Osteoblast (primary cell): ENCODE data around the gene GTF2IRD1. TPM values are rescaled to one million over a fixed set of nuclear protein-coding genes. Genes with fewer than 3 reads are reported as not detected.
"Not testable (repeated sequence)": the region's sequence is repeated elsewhere in the genome, so short reads cannot be mapped to it uniquely, and the experiment has no call there.

Experiments used
- DNase-seq: peaks from one replicate; pipeline ENCODE4 v3.0.0; 2011; ENCODE audit warnings: low spot score, mixed read lengths; ENCODE audit not compliant: insufficient read length; ENCODE audit errors: missing footprints
- H2AFZ ChIP-seq: 2 replicates; pipeline ENCODE4 v1.6.0; 2011; ENCODE audit warnings: mild to moderate bottlenecking, low read length
- H3K27ac ChIP-seq: 2 replicates; pipeline ENCODE4 v1.5.1; 2011; ENCODE audit warnings: mild to moderate bottlenecking, low read depth, low read length, moderate library complexity
- H3K27me3 ChIP-seq: 2 replicates; pipeline ENCODE4 v1.6.0; 2012; ENCODE audit warnings: mild to moderate bottlenecking, control low read depth, inconsistent platforms, low read length, moderate library complexity; ENCODE audit not compliant: insufficient read depth
- H3K36me3 ChIP-seq: 2 replicates; pipeline ENCODE4 v1.5.1; 2011; ENCODE audit warnings: mild to moderate bottlenecking, low read length, control low read depth, moderate library complexity; ENCODE audit not compliant: insufficient read depth
- H3K4me1 ChIP-seq: 2 replicates; pipeline ENCODE4 v1.5.1; 2011; ENCODE audit warnings: mild to moderate bottlenecking, low read length, control low read depth, moderate library complexity; ENCODE audit not compliant: insufficient read depth
- H3K4me2 ChIP-seq: 2 replicates; pipeline ENCODE4 v1.6.0; 2011; ENCODE audit warnings: mild to moderate bottlenecking, low read length; ENCODE audit not compliant: insufficient read depth
- H3K4me3 ChIP-seq: fragments of 200-600 bp; sonication (generic); 3 replicates; pipeline ENCODE4 v1.5.1; 2012; ENCODE audit warnings: mild to moderate bottlenecking, low read length, inconsistent platforms; ENCODE audit not compliant: insufficient read depth
- H3K79me2 ChIP-seq: 2 replicates; pipeline ENCODE4 v1.6.0; 2012; ENCODE audit warnings: mild to moderate bottlenecking, low read length, control low read depth, inconsistent platforms; ENCODE audit not compliant: insufficient read depth
- H3K9me3 ChIP-seq: 2 replicates; pipeline ENCODE4 v1.5.1; 2011; ENCODE audit warnings: low read depth, low read length, control low read depth
- H4K20me1 ChIP-seq: 2 replicates; pipeline ENCODE4 v1.6.0; 2012; ENCODE audit warnings: mild to moderate bottlenecking, low read length, control low read depth; ENCODE audit not compliant: insufficient read depth
- small RNA-seq: library from RNA; depleted of rRNA; stranded (forward); fragments of <200 nt; gene quantifications from one replicate; pipeline ENCODE3, GENCODE V24; 2012
- total RNA-seq: library from RNA; depleted of rRNA; stranded (reverse); fragments of >200 nt; gene quantifications from 2 replicates; pipeline ENCODE4 v1.2.3, GENCODE V29; 2012

GTF2IRD1 gene
- total RNA-seq, 1 donor = 15.9 TPM

GRCh38 chr7:74650493-74651132, 196.9 kb downstream of the GTF2IRD1 start:
- H4K20me1 ChIP-seq, H3K4me1 ChIP-seq, H3K36me3 ChIP-seq, H3K4me3 ChIP-seq, H3K27ac ChIP-seq, H3K79me2 ChIP-seq, H3K27me3 ChIP-seq, H3K9me3 ChIP-seq: not testable (repeated sequence)
- H2AFZ ChIP-seq = peak overlapping the region; percentile 62
- DNase-seq = peak; percentile 43
- peak overlapping the region; percentile 13 for H3K4me2 ChIP-seq

- H3K27ac ChIP-seq, H4K20me1 ChIP-seq, H3K36me3 ChIP-seq, H3K4me3 ChIP-seq, H3K27me3 ChIP-seq, H3K4me2 ChIP-seq, DNase-seq, H3K79me2 ChIP-seq, H2AFZ ChIP-seq, H3K9me3 ChIP-seq: not testable (repeated sequence)
- peaks cover 13% of the 10 kb centered on the region for H3K4me1 ChIP-seq
Measured at GRCh38 chr7:74651133-74651504, 197.4 kb downstream of the GTF2IRD1 start.

Small RNA genes within 50 kb of the gene (small RNA-seq; reads per million reads assigned to genes)
- gene RNA5SP233 = not detected

Other genes with a start within 250 kb of the GTF2IRD1 start
- 0.29 and 0.36 TPM in 2 replicates for gene LAT2, start 243.9 kb upstream of the GTF2IRD1 start, total RNA-seq
- 12.3 and 13.0 TPM in 2 replicates for gene RFC2, start 199.5 kb upstream of the GTF2IRD1 start, total RNA-seq
- 58.3 and 70.9 TPM in 2 replicates for gene CLIP2, start 164.5 kb upstream of the GTF2IRD1 start, total RNA-seq
- 143 and 153 TPM in 2 replicates for gene GTF2I, start 203.8 kb downstream of the GTF2IRD1 start, total RNA-seq